Measurements from ENCODE around the gene PTPRR. TPM values are rescaled to one million over a fixed set of nuclear protein-coding genes. Genes with fewer than 3 reads are reported as not detected.

PTPRR gene
- total RNA-seq, 1 donor from 2014 or later, result 0.98 TPM

- TF ChIP-seq CTCF (IDR thresholded peaks at IDR 0.05), result no peak
- TF ChIP-seq POLR2AphosphoS5 (IDR thresholded peaks at IDR 0.05; ENCODE audit: insufficient read depth in 1 of 2, low read depth in 1 of 2), result no peak
- no peak for TF ChIP-seq POLR2A (IDR thresholded peaks at IDR 0.05)
- no peaks in the 10 kb centered on the region for H3K4me1 ChIP-seq
- H3K36me3 ChIP-seq, result no peaks in the 10 kb centered on the region
- H3K27ac ChIP-seq, result no peak overlapping the region
- H3K27me3 ChIP-seq, result no peaks in the 10 kb centered on the region
- H3K9me3 ChIP-seq, result no peaks in the 10 kb centered on the region
- no peak for DNase-seq (ENCODE audit: extremely low spot score in 2 of 2)
- H3K4me3 ChIP-seq, result no peak overlapping the region
- intact Hi-C loops (cut with DNase I), result no loop called here
Measured at GRCh38 chr12:70709022-70709421, 211.5 kb downstream of the PTPRR start.

GRCh38 chr12:70706611-70707010, 213.9 kb downstream of the PTPRR start:
- Histone ChIP-seq H3K4me3 (no peak overlapping the region), H3K4me1 (no peaks in the 10 kb centered on the region), H3K36me3 (no peaks in the 10 kb centered on the region), H3K27ac (no peak overlapping the region), H3K27me3 (no peaks in the 10 kb centered on the region), H3K9me3 (no peaks in the 10 kb centered on the region)
- TF ChIP-seq POLR2A (IDR thresholded peaks at IDR 0.05) (no peak), CTCF (IDR thresholded peaks at IDR 0.05) (no peak), POLR2AphosphoS5 (IDR thresholded peaks at IDR 0.05; ENCODE audit: insufficient read depth in 1 of 2, low read depth in 1 of 2) (no peak)
- DNase-seq (ENCODE audit: extremely low spot score in 2 of 2), result no peak
- intact Hi-C loops (cut with DNase I), result no loop called here

GRCh38 chr12:70698345-70698744, 222.2 kb downstream of the PTPRR start:
- no peak overlapping the region for H3K4me3 ChIP-seq
- H3K27me3 ChIP-seq, result no peaks in the 10 kb centered on the region
- TF ChIP-seq POLR2AphosphoS5 (IDR thresholded peaks at IDR 0.05; ENCODE audit: insufficient read depth in 1 of 2, low read depth in 1 of 2) (peak in 1 of 2 donors; percentile 64), POLR2A (IDR thresholded peaks at IDR 0.05) (no peak)
- H3K27ac ChIP-seq, result no peak overlapping the region
- no peaks in the 10 kb centered on the region for H3K9me3 ChIP-seq
- DNase-seq (ENCODE audit: extremely low spot score in 2 of 2), result no peak
- no peaks in the 10 kb centered on the region for H3K36me3 ChIP-seq
- no peaks in the 10 kb centered on the region for H3K4me1 ChIP-seq
- intact Hi-C loops (cut with DNase I), result no loop called here

GRCh38 chr12:70695361-70696023, 225.0 kb downstream of the PTPRR start:
- intact Hi-C loops (cut with DNase I), result no loop called here
- no peak overlapping the region for H3K4me3 ChIP-seq
- no peak for DNase-seq (ENCODE audit: extremely low spot score in 2 of 2)
- H3K4me1 ChIP-seq, result no peaks in the 10 kb centered on the region
- H3K36me3 ChIP-seq, result no peaks in the 10 kb centered on the region
- H3K27me3 ChIP-seq, result no peaks in the 10 kb centered on the region
- no peak overlapping the region for H3K27ac ChIP-seq
- TF ChIP-seq CTCF (IDR thresholded peaks at IDR 0.05) (no peak), POLR2A (IDR thresholded peaks at IDR 0.05) (no peak), POLR2AphosphoS5 (IDR thresholded peaks at IDR 0.05; ENCODE audit: insufficient read depth in 1 of 2, low read depth in 1 of 2) (no peak)
- H3K9me3 ChIP-seq, result no peaks in the 10 kb centered on the region

DNA sequence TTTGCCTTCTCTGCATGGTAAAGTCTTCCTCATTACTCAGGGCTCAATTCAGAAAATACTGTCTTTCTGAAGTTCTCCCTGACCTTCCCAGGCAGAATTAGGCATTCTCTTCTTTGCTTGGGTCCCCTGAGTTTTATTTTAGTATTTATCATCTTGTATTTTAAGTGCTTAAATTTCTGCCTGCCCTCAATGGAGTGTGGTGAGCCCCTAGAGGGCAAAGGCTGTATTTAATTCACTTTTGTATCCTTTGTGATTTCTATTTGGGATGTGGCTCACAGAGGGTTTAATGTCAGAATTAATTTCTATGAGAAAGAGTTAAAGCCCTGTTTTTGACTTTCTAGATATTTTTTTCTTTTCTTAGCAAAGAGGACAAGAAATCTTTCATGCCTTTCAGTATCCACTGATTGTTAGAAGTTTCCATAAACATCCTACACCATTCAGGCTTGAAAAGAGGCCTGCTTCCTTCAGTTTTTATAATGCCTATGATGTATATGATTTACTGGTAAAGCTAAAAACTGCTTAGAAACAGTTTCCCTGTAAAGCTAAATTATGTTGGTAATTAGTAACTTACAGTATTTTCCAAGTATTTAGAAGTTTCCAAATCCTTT, 227.8 kb downstream of the PTPRR start:
- Histone ChIP-seq H3K27ac (no peak overlapping the region), H3K9me3 (no peaks in the 10 kb centered on the region), H3K36me3 (no peaks in the 10 kb centered on the region), H3K27me3 (no peaks in the 10 kb centered on the region), H3K4me3 (no peak overlapping the region), H3K4me1 (no peaks in the 10 kb centered on the region)
- intact Hi-C loops (cut with DNase I), result no loop called here
- no peak for DNase-seq (ENCODE audit: extremely low spot score in 2 of 2)
- TF ChIP-seq POLR2AphosphoS5 (IDR thresholded peaks at IDR 0.05; ENCODE audit: insufficient read depth in 1 of 2, low read depth in 1 of 2) (no peak), POLR2A (IDR thresholded peaks at IDR 0.05) (no peak), CTCF (IDR thresholded peaks at IDR 0.05) (no peak)
